LNCaP clone FGC (cell line): Measurements from ENCODE around the gene MTMR3.
"Not testable (repeated sequence)": the region's sequence is repeated elsewhere in the genome, so short reads cannot be mapped to it uniquely, and the experiment has no call there.

Experiments used
- DNase-seq: peaks from one replicate; pipeline ENCODE4 v3.0.0-alpha.2; 2011; ENCODE audit warnings: low read depth
- H3K4me3 ChIP-seq: 2 replicates; pipeline ENCODE4 v1.5.1; 2011; ENCODE audit warnings: mild to moderate bottlenecking, low read depth, low read length, control low read depth
- CTCF ChIP-seq: IDR thresholded peaks from 2 replicates; pipeline ENCODE4 v1.5.1; 2012; ENCODE audit warnings: mild to moderate bottlenecking; ENCODE audit not compliant: control insufficient read depth, insufficient read depth; ENCODE audit errors: extremely low read depth

The MTMR3 gene

GRCh38 chr22:29883045-29883774 is at the start of gene MTMR3:
Gene MTMR3, plus strand, starts transcription at chr22:29883174. Its CDS starts 87,886 bp downstream, at chr22:29971060.
- DNase-seq, result peak; percentile 44
- TF ChIP-seq CTCF, result no peak; the same call in 1 of the 2 replicates

GRCh38 chr22:29833392-29833965 is 49.5 kb upstream of the MTMR3 start:
- DNase-seq, result no peak
- H3K4me3 ChIP-seq, result no peak overlapping the region

More at GRCh38 chr22:29883045-29883774, at the start of gene MTMR3:
- peak within 1 kb of the TSS; percentile 81 for H3K4me3 ChIP-seq

GRCh38 chr22:29834046-29834445 is 48.9 kb upstream of the MTMR3 start:
- no peak for TF ChIP-seq CTCF
- H3K4me3 ChIP-seq, result no peak overlapping the region
- DNase-seq, result no peak

More at GRCh38 chr22:29833392-29833965, 49.5 kb upstream of the MTMR3 start:
- no peak for TF ChIP-seq CTCF

GRCh38 chr22:29836791-29837370 is 46.1 kb upstream of the MTMR3 start:
- H3K4me3 ChIP-seq, result peak overlapping the region; percentile 98
- not testable (repeated sequence) for DNase-seq

- H3K4me3 ChIP-seq, result peak within 1 kb of the TSS; percentile 98
- no peak for TF ChIP-seq CTCF
Observed at GRCh38 chr22:29837741-29838598, 45.0 kb upstream of the MTMR3 start, which contains the start of gene ASCC2. Gene ASCC2, minus strand, starts transcription at chr22:29838274. Its CDS starts 5,949 bp downstream, at chr22:29832325.

GRCh38 chr22:29838599-29838956 is 44.4 kb upstream of the MTMR3 start:
- TF ChIP-seq CTCF, result no peak
- peak overlapping the region; percentile 98 for H3K4me3 ChIP-seq
- DNase-seq, result no peak

More at GRCh38 chr22:29837741-29838598, 45.0 kb upstream of the MTMR3 start, which contains the start of gene ASCC2:
- peak; percentile 95 for DNase-seq
